Thoracic aorta (tissue), 2 donors: ENCODE data around the gene ZBTB7C. TPM values are rescaled to one million over a fixed set of nuclear protein-coding genes. Genes with fewer than 3 reads are reported as not detected.

Experiments
- ATAC-seq: fragments of 150-250 bp; one replicate; pipeline ENCODE4 v1.8.0; 2017; ENCODE audit warnings: low read depth; ENCODE audit not compliant: insufficient number of reproducible peaks, low FRiP score
- DNase-seq: peaks from one replicate; pipeline ENCODE4 v3.0.0-alpha.2; 2020; ENCODE audit warnings: low spot score
- H3K27ac ChIP-seq, 2 donors: fragments of 200-600 bp; sonication (generic); 1 replicate in 1 of 2; 2 replicates in 1 of 2; pipeline ENCODE4 v1.5.1; 2016; ENCODE audit warnings: mild to moderate bottlenecking in 2 of 2, moderate library complexity in 2 of 2
- H3K27me3 ChIP-seq: fragments of 200-600 bp; sonication (generic); replicated peaks from 2 replicates; pipeline ENCODE4 v1.6.0; 2016; ENCODE audit warnings: mild to moderate bottlenecking; ENCODE audit not compliant: insufficient read depth
- H3K36me3 ChIP-seq: fragments of 200-600 bp; sonication (generic); one replicate; pipeline ENCODE4 v1.5.1; 2016
- H3K4me1 ChIP-seq, 2 donors: fragments of 200-600 bp; sonication (generic); 1 replicate in 1 of 2; 2 replicates in 1 of 2; pipeline versions ENCODE4 v1.5.1 to v1.6.0; 2016; ENCODE audit warnings: low read depth in 2 of 2, mild to moderate bottlenecking in 1 of 2; ENCODE audit not compliant: control insufficient read depth in 1 of 2
- H3K4me3 ChIP-seq: fragments of 200-600 bp; sonication (generic); 2 replicates; pipeline ENCODE4 v1.5.1; 2016; ENCODE audit warnings: mild to moderate bottlenecking
- H3K9me3 ChIP-seq: fragments of 200-600 bp; sonication (generic); 2 replicates; pipeline ENCODE4 v1.5.1; 2016
- total RNA-seq, 2 donors: library from RNA; depleted of rRNA; stranded (reverse); fragments of >200 nt; gene quantifications; one replicate each; pipeline versions ENCODE4 v1.1.0 to v1.2.3, GENCODE V29; 2016
- TF ChIP-seq, protein P1 (sequence below): fragments of 200-600 bp; sonication (generic); IDR thresholded peaks from one replicate; pipeline ENCODE4 v1.5.1; 2019; ENCODE audit warnings: antibody characterized with exemption

ZBTB7C gene
- total RNA-seq, 2 donors from 2014 or later: 9.6 to 10.9 TPM

DNA sequence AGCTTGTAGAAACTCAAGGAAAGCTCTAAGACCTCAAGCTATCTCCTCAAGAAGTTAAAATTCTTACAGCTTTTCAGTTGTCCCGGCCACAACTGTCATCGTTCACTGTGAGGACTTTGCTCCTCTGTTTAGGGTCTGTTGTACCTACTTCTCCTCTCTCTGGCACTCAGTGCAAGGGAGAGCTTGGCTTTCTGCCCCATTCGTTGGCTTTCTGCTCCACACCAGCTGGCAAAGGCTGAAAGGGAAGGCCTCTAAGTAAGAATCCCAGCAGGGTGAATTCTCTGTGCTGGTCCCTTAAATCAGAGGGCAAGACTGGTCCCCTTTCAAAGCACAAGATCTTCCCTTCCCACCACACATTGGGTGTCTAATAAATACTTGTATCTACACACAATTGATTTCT, 17.3 kb downstream of the ZBTB7C start:
- H3K27ac ChIP-seq: no peak overlapping the region
- peaks cover 9 to 25% of the 10 kb centered on the region in 2 donors for H3K4me1 ChIP-seq
- H3K27me3 ChIP-seq: no peaks in the 10 kb centered on the region
- H3K4me3 ChIP-seq: no peak overlapping the region
- DNase-seq: no peak
- no peaks in the 10 kb centered on the region for H3K9me3 ChIP-seq
- TF ChIP-seq, protein P1, sequence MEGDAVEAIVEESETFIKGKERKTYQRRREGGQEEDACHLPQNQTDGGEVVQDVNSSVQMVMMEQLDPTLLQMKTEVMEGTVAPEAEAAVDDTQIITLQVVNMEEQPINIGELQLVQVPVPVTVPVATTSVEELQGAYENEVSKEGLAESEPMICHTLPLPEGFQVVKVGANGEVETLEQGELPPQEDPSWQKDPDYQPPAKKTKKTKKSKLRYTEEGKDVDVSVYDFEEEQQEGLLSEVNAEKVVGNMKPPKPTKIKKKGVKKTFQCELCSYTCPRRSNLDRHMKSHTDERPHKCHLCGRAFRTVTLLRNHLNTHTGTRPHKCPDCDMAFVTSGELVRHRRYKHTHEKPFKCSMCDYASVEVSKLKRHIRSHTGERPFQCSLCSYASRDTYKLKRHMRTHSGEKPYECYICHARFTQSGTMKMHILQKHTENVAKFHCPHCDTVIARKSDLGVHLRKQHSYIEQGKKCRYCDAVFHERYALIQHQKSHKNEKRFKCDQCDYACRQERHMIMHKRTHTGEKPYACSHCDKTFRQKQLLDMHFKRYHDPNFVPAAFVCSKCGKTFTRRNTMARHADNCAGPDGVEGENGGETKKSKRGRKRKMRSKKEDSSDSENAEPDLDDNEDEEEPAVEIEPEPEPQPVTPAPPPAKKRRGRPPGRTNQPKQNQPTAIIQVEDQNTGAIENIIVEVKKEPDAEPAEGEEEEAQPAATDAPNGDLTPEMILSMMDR: no peak
- H3K36me3 ChIP-seq: no peaks in the 10 kb centered on the region
- no peak for ATAC-seq

DNA sequence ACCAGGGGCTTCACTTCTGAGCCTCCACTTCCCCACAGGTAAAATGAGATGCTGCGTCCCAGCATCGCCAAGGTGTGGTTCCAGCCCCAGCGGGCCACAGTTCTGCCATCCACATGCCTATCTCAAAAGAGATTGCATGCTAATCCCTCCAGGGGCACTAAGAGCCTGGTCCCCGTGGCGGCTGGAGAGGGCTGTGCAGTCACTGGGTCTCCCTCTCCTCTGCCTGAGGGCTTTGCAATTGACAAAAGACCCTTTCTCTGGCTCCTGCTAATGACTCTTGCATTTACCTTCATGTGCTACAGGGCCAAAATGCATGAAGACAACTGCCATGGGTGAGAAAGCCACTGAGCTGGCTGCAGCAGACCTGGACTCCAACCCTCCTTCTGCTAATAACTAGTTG, 18.5 kb downstream of the ZBTB7C start:
- DNase-seq (no peak), ATAC-seq (no peak)
- H3K36me3 ChIP-seq: no peaks in the 10 kb centered on the region
- peaks cover 9 to 25% of the 10 kb centered on the region in 2 donors for H3K4me1 ChIP-seq
- H3K9me3 ChIP-seq: no peaks in the 10 kb centered on the region
- H3K4me3 ChIP-seq: no peak overlapping the region
- TF ChIP-seq, protein P1: no peak
- H3K27me3 ChIP-seq: no peaks in the 10 kb centered on the region
- H3K27ac ChIP-seq: no peak overlapping the region

DNA sequence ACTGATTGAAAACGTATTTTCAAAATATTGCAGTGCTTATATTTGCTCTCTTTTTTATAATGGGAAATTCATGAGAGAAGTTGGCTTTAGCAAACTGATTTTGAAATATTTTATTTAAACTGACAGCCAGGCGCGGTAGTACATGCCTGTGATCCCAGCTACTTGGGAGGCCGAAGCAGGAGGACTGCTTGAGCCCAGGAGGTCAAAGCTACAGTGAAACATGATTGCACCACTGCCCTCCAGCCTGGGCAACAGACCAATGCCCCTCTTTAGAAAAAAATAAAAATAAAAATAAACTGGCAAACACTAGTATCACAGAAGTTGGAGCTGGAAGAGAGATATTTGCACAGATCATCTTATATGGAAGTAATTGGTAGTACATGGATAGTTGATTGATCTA, 20.7 kb downstream of the ZBTB7C start:
- H3K9me3 ChIP-seq: no peaks in the 10 kb centered on the region
- H3K36me3 ChIP-seq: no peaks in the 10 kb centered on the region
- no peaks in the 10 kb centered on the region for H3K27me3 ChIP-seq
- H3K4me3 ChIP-seq: no peak overlapping the region
- H3K4me1 ChIP-seq: peaks cover 7 to 16% of the 10 kb centered on the region in 2 donors
- no peak for ATAC-seq
- no peak overlapping the region for H3K27ac ChIP-seq
- TF ChIP-seq, protein P1: no peak
- no peak for DNase-seq

DNA sequence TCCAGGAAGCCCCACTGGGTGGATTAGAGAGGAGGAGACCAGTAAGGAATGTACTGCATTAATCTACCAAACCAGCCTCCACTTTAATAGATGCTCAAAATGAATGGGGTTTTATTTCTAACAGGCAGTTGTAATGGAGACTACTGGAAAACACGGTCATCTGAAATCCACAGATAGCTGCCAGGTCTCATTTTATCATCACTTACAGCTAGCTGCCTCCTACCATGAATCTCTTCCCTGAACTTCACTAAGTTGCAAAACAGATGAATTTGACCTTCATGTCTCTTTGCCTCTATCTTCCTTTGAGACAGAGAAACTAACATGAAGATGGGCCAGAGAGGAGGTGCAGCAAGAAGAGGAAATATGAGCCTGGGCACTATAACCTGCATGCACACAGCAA, 21.9 kb downstream of the ZBTB7C start:
- H3K4me1 ChIP-seq: peaks cover 1 to 10% of the 10 kb centered on the region in 2 donors
- DNase-seq: no peak
- H3K9me3 ChIP-seq: no peaks in the 10 kb centered on the region
- no peak overlapping the region for H3K27ac ChIP-seq
- no peaks in the 10 kb centered on the region for H3K36me3 ChIP-seq
- ATAC-seq: no peak
- H3K27me3 ChIP-seq: no peaks in the 10 kb centered on the region
- H3K4me3 ChIP-seq: no peak overlapping the region
- TF ChIP-seq, protein P1: no peak

DNA sequence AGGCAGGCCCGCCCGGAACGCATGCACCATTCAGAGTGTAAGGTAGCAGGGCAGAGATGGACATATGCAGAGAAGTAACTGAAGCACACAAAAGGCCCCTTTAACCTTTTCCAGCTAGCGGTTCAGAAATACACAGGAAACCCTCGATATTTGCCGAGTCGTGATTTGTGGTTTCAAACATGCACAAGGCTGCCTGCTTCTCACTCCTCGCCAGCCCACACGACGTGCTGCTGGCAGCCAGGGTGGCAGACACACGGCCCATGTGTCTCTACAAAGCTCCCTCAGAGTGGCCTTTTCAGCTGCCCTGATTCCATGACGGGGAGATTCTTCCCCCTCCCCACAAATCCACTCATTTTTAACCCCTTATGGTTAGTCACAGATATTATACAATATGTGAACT, 23.6 kb downstream of the ZBTB7C start:
- Histone ChIP-seq H3K27me3 (no peaks in the 10 kb centered on the region), H3K4me3 (no peak overlapping the region), H3K36me3 (no peaks in the 10 kb centered on the region), H3K27ac (no peak overlapping the region), H3K9me3 (no peaks in the 10 kb centered on the region), H3K4me1 (no peaks in the 10 kb centered on the region)
- DNase-seq: no peak
- ATAC-seq: no peak
- TF ChIP-seq, protein P1: no peak
